Activated CD4-positive, alpha-beta T cell treated with anti-CD3 and anti-CD28 coated beads for 36 hours (primary cell): ENCODE measurements around the gene SMIM14. TPM values are rescaled to one million over a fixed set of nuclear protein-coding genes. Genes with fewer than 3 reads are reported as not detected.
A peak's percentile ranks its signal among the peaks of the same experiment; 100 is the strongest.
"Not testable (repeated sequence)": the region's sequence is repeated elsewhere in the genome, so short reads cannot be mapped to it uniquely, and the experiment has no call there.

Experiments
- ATAC-seq: fragments of 200-7000 bp; cut with Tn5 transposase; one replicate; pipeline ENCODE4 v1.10.0; 2021; ENCODE audit warnings: mild to moderate bottlenecking, moderate library complexity
- CTCF ChIA-PET: fragments of 350-600 bp; sonication (Branson Sonifier 250); formaldehyde crosslinking; loops from one replicate; lab custom pipeline; 2021; ENCODE audit warnings: antibody characterized with exemption; lab: Charles Lee
- POLR2A ChIA-PET: fragments of 350-600 bp; sonication (Branson Sonifier 250); formaldehyde crosslinking; loops from one replicate; lab custom pipeline; 2021; ENCODE audit warnings: antibody characterized with exemption, inconsistent platforms; lab: Charles Lee
- DNase-seq: peaks from one replicate; pipeline ENCODE4 v3.0.0-alpha.2; 2020
- H3K27ac Mint-ChIP-seq: one replicate; pipeline ENCODE4 v1.8.0; 2021; ENCODE audit warnings: mixed read lengths
- H3K27me3 Mint-ChIP-seq: one replicate; pipeline ENCODE4 v1.8.0; 2021; ENCODE audit warnings: mixed read lengths
- H3K36me3 Mint-ChIP-seq: one replicate; pipeline ENCODE4 v1.8.0; 2021; ENCODE audit warnings: low read depth, mixed read lengths
- H3K4me1 Mint-ChIP-seq: one replicate; pipeline ENCODE4 v1.8.0; 2021; ENCODE audit warnings: mixed read lengths
- H3K4me3 Mint-ChIP-seq: one replicate; pipeline ENCODE4 v1.8.0; 2021; ENCODE audit warnings: mild to moderate bottlenecking, moderate library complexity, mixed read lengths
- H3K9me3 Mint-ChIP-seq: one replicate; pipeline ENCODE4 v1.8.0; 2021; ENCODE audit warnings: low read depth, mixed read lengths
- intact Hi-C, 2 experiments: fragments of 100-400 bp; cut with DNase I in 1 of 2; cut with micrococcal nuclease in 1 of 2; formaldehyde crosslinking; loops; one replicate each; pipeline versions ENCODE4 v1.14.2 to v1.15.1; 2022 to 2024; cut with DNase I, micrococcal nuclease
- total RNA-seq, 2 experiments: library from RNA; stranded (reverse); gene quantifications; one replicate each; pipeline ENCODE4 v1.2.3, GENCODE V29; 2021

Gene SMIM14
- total RNA-seq, 2 experiments from 2014 or later: 1.4 to 2.0 TPM

- no peak for ATAC-seq
- Mint-ChIP-seq H3K27ac (no peak overlapping the region), H3K9me3 (no peaks in the 10 kb centered on the region), H3K4me1 (peaks cover 15% of the 10 kb centered on the region), H3K36me3 (no peaks in the 10 kb centered on the region), H3K4me3 (no peak overlapping the region), H3K27me3 (no peaks in the 10 kb centered on the region)
- ChIA-PET POLR2A (no interaction called here), CTCF (interaction anchor here (0.8 kb wide), 1 partner anchor 152 kb away, joined by 3 read pairs; no protein-coding TSS in a partner anchor)
- intact Hi-C loops: loop anchor here in 1 of 2 experiments (5.0 kb wide), 1 partner anchor 94 kb away; the partner anchor contains the start of gene UGDH
- DNase-seq: no peak
These were observed 17.1 kb downstream of the SMIM14 start for GRCh38 chr4:39621582-39621981.

GRCh38 chr4:39620551-39621313 lies 17.9 kb downstream of the SMIM14 start:
- no peak overlapping the region for H3K4me3 Mint-ChIP-seq
- H3K36me3 Mint-ChIP-seq: no peaks in the 10 kb centered on the region
- POLR2A ChIA-PET: no interaction called here
- ATAC-seq (no peak), DNase-seq (no peak)
- H3K9me3 Mint-ChIP-seq: no peaks in the 10 kb centered on the region
- no peak overlapping the region for H3K27ac Mint-ChIP-seq
- H3K27me3 Mint-ChIP-seq: no peaks in the 10 kb centered on the region
- CTCF ChIA-PET: interaction anchor here (0.6 to 0.8 kb wide), 3 partner anchors 9 to 365 kb away, joined by 3 read pairs; no protein-coding TSS in a partner anchor
- intact Hi-C loops: loop anchor here in 1 of 2 experiments (5.0 kb wide), 1 partner anchor 93 kb away; the partner anchor contains the start of gene UGDH
- H3K4me1 Mint-ChIP-seq: peaks cover 15% of the 10 kb centered on the region

DNA sequence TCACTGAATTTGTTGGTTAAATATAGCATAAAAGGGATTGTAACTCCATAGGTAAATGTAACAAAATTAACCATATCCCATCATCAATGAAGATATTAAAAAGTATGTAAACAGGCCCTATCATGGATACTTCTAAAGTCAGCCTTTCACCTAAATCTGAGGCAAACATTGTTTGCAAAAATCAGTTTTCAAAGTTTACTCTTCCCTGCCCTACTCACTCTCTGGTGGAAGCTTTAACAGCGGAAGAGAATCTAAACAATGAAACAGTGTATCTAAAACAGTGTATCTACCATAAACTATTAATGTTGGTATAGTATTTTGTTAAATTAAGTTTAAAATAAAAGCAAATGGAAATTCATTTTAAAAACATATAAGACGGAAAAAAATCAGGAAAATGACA lies 21.1 kb downstream of the SMIM14 start:
- ATAC-seq: no peak
- Mint-ChIP-seq H3K9me3 (no peaks in the 10 kb centered on the region), H3K4me3 (no peak overlapping the region), H3K27me3 (no peaks in the 10 kb centered on the region), H3K4me1 (peaks cover 8% of the 10 kb centered on the region), H3K36me3 (no peaks in the 10 kb centered on the region), H3K27ac (no peak overlapping the region)
- ChIA-PET POLR2A (no interaction called here), CTCF (no interaction called here)
- no peak for DNase-seq
- intact Hi-C loops: no loop called here

DNA sequence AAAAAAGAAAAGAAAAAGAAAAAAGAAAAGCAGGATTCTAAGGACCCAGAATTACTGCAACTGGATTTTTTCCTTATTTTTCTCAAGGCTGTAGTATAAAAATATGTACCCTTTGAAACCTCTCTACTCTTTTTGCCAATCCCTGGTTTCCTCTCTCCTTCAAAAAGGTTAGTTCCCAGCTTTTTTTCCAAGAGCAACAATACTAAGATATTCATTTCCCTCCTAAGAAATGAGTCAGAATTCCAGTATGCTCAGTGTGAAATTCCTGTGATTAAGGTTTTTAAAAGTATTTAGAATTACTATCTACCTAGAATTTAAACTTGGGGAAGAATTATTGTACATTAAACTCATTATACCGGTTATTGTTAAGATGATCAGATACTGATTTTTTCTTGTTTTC lies 22.0 kb downstream of the SMIM14 start:
- intact Hi-C loops: no loop called here
- H3K36me3 Mint-ChIP-seq: no peaks in the 10 kb centered on the region
- DNase-seq: no peak
- H3K27ac Mint-ChIP-seq: no peak overlapping the region
- ChIA-PET POLR2A (no interaction called here), CTCF (no interaction called here)
- no peaks in the 10 kb centered on the region for H3K27me3 Mint-ChIP-seq
- no peak for ATAC-seq
- H3K4me1 Mint-ChIP-seq: peaks cover 8% of the 10 kb centered on the region
- no peaks in the 10 kb centered on the region for H3K9me3 Mint-ChIP-seq
- H3K4me3 Mint-ChIP-seq: no peak overlapping the region

GRCh38 chr4:39616112-39616511 lies 22.6 kb downstream of the SMIM14 start:
- not testable (repeated sequence) for ATAC-seq, H3K4me3 Mint-ChIP-seq, H3K27me3 Mint-ChIP-seq

DNA sequence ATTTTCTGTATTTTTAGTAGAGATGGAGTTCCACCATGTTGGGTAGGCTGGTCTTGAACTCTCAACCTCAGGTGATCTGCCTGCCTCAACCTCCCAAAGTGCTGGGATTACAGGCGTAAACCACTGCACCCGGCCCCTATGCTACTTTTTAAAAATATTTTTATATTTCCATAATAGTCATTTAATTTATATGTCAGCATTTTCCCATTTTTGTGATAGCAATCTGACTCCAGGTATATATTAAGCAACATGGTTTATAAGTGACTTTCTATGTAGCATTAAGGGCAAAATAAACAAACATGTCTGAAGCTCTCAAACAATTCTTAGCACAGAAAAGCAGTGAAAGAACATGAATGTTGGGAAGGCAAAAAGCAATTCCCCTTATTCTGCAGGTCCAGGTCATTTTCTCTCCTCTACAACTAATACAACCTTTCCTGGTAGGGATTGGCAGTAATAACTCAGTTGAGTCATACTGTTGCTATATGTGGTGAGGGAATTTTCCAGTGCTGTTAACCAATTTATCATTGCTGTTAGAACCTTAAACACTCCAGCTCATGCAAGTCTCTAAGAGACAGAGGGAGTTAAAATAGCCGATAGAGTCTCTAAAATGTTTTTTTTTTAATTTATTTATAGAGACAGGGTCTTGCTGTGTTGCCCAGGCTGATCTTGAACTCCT lies 24.0 kb downstream of the SMIM14 start:
- Mint-ChIP-seq H3K4me1 (peaks cover 8% of the 10 kb centered on the region), H3K36me3 (no peaks in the 10 kb centered on the region), H3K4me3 (no peak overlapping the region), H3K27me3 (no peaks in the 10 kb centered on the region), H3K9me3 (no peaks in the 10 kb centered on the region), H3K27ac (no peak overlapping the region)
- no peak for DNase-seq
- no peak for ATAC-seq
- intact Hi-C loops: no loop called here
- ChIA-PET POLR2A (interaction anchor here (0.5 kb wide), 1 partner anchor 152 kb away, joined by 3 read pairs; no protein-coding TSS in a partner anchor), CTCF (no interaction called here)

More at GRCh38 chr4:39616112-39616511, 22.6 kb downstream of the SMIM14 start:
- H3K4me1 Mint-ChIP-seq, DNase-seq, intact Hi-C loops, H3K36me3 Mint-ChIP-seq, H3K9me3 Mint-ChIP-seq, H3K27ac Mint-ChIP-seq, POLR2A ChIA-PET: not testable (repeated sequence)
- CTCF ChIA-PET: interaction anchor here (0.6 kb wide), 1 partner anchor 805 kb away, joined by 3 read pairs; no protein-coding TSS in a partner anchor

DNA sequence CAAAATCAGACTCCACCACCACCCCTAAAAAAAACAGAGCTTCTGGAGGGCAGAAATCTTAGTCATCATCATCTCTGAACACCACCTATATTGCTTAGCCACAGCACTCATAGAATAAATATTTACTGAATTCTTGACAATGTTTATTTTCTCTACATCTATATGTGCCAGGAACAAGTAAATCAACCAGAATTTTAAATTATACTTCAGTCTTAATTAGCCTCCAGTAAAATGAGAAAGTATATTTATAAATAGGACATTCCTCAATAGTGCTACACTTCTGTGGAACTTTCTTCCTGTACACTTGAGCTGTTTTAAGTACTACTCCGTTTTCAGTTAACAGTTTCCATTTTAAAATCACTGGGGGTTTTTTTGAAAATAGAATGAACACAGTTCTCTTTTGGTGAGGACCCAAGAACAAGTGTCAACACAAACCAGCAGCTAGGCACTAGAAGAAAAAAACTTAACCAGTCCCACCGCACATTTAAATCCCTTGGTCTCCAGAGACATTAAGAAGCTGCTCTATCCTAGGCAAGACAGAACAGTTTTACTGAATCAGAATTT lies 25.5 kb downstream of the SMIM14 start:
- Mint-ChIP-seq H3K4me1 (peaks cover 13% of the 10 kb centered on the region), H3K27ac (no peak overlapping the region), H3K9me3 (no peaks in the 10 kb centered on the region), H3K4me3 (no peak overlapping the region), H3K36me3 (no peaks in the 10 kb centered on the region), H3K27me3 (no peaks in the 10 kb centered on the region)
- intact Hi-C loops: no loop called here
- CTCF ChIA-PET: interaction anchor here (0.6 to 1.1 kb wide), 3 partner anchors 25 to 110 kb away, joined by 3 read pairs; no protein-coding TSS in a partner anchor
- DNase-seq: no peak
- ATAC-seq: no peak
- POLR2A ChIA-PET: interaction anchor here (0.6 kb wide), 1 partner anchor 205 kb away, joined by 6 read pairs; no protein-coding TSS in a partner anchor

GRCh38 chr4:39609454-39609931 lies 29.2 kb downstream of the SMIM14 start:
- Mint-ChIP-seq H3K36me3 (peaks cover 5% of the 10 kb centered on the region), H3K27ac (no peak overlapping the region), H3K4me1 (peaks cover 6% of the 10 kb centered on the region), H3K4me3 (no peak overlapping the region), H3K27me3 (no peaks in the 10 kb centered on the region), H3K9me3 (peaks cover 4% of the 10 kb centered on the region)
- DNase-seq (no peak), ATAC-seq (peak; percentile 76)
- intact Hi-C loops: no loop called here
- ChIA-PET CTCF (no interaction called here), POLR2A (no interaction called here)

DNA sequence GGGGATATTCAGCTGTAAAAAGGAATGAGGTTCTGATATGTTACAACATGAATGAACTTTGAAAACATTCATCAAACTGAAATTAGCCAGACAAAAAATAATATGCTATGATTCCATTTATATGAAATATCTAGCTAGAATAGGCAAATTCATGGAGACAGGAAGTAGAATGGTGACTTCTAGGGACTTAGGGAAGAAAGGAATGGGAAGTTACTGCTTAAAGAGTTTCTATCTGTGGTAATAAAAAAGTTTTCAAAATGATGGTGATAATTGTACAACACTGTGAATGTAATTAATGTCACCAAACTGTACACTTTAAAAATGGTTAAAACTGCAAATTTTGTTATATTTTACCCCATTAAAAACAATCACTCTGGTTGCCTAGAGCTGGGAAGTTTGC lies 30.2 kb downstream of the SMIM14 start:
- Mint-ChIP-seq H3K27ac (no peak overlapping the region), H3K4me1 (peaks cover 6% of the 10 kb centered on the region), H3K4me3 (no peak overlapping the region), H3K27me3 (no peaks in the 10 kb centered on the region), H3K36me3 (peaks cover 5% of the 10 kb centered on the region), H3K9me3 (peaks cover 4% of the 10 kb centered on the region)
- ChIA-PET CTCF (interaction anchor here (0.7 to 1.1 kb wide), 2 partner anchors 11 to 141 kb away, joined by 3 read pairs; no protein-coding TSS in a partner anchor), POLR2A (no interaction called here)
- ATAC-seq: no peak
- intact Hi-C loops: no loop called here
- no peak for DNase-seq

GRCh38 chr4:39606747-39607146 lies 31.9 kb downstream of the SMIM14 start:
- peaks cover 7% of the 10 kb centered on the region for H3K36me3 Mint-ChIP-seq
- H3K9me3 Mint-ChIP-seq: peaks cover 4% of the 10 kb centered on the region
- H3K4me3 Mint-ChIP-seq: no peak overlapping the region
- DNase-seq: no peak
- no peaks in the 10 kb centered on the region for H3K27me3 Mint-ChIP-seq
- intact Hi-C loops: no loop called here
- peaks cover 6% of the 10 kb centered on the region for H3K4me1 Mint-ChIP-seq
- CTCF ChIA-PET: no interaction called here
- POLR2A ChIA-PET: no interaction called here
- ATAC-seq: no peak
- H3K27ac Mint-ChIP-seq: no peak overlapping the region

GRCh38 chr4:39597695-39598381 lies 40.8 kb downstream of the SMIM14 start:
- Mint-ChIP-seq H3K4me1 (no peaks in the 10 kb centered on the region), H3K4me3 (no peak overlapping the region), H3K9me3 (no peaks in the 10 kb centered on the region), H3K27ac (no peak overlapping the region), H3K27me3 (no peaks in the 10 kb centered on the region), H3K36me3 (peaks cover 8% of the 10 kb centered on the region)
- POLR2A ChIA-PET: interaction anchor here (0.6 kb wide), 1 partner anchor 27 kb away, joined by 7 read pairs; no protein-coding TSS in a partner anchor
- no peak for DNase-seq
- CTCF ChIA-PET: interaction anchor here (1.3 to 1.5 kb wide), 2 partner anchors 11 to 42 kb away, joined by 3 read pairs; no protein-coding TSS in a partner anchor
- intact Hi-C loops: no loop called here
- ATAC-seq: no peak
